GM23248 (cell line): ENCODE data around the gene ZNF474. TPM values are rescaled to one million over a fixed set of nuclear protein-coding genes. Genes with fewer than 3 reads are reported as not detected.

Experiments
- DNase-seq: peaks from one replicate; pipeline ENCODE4 v3.0.0-alpha.2; 2015
- H2AFZ ChIP-seq: fragments of 200-600 bp; sonication (generic); 2 replicates; pipeline ENCODE4 v1.6.1; 2016; ENCODE audit warnings: antibody characterized with exemption
- H3F3A ChIP-seq: fragments of 200-600 bp; sonication (generic); 2 replicates; pipeline ENCODE4 v1.6.1; 2016; ENCODE audit warnings: mild to moderate bottlenecking, antibody characterized with exemption, mixed run types; ENCODE audit not compliant: insufficient read depth
- H3K27ac ChIP-seq: fragments of 200-600 bp; sonication (generic); 2 replicates; pipeline ENCODE4 v1.5.1; 2016; ENCODE audit warnings: mild to moderate bottlenecking
- H3K27me3 ChIP-seq: fragments of 200-600 bp; sonication (generic); replicated peaks from 2 replicates; pipeline ENCODE4 v1.6.1; 2016; ENCODE audit warnings: mild to moderate bottlenecking; ENCODE audit not compliant: insufficient read depth
- H3K36me3 ChIP-seq: fragments of 200-600 bp; sonication (generic); 2 replicates; pipeline ENCODE4 v1.6.1; 2016; ENCODE audit warnings: low read depth, mild to moderate bottlenecking
- H3K4me1 ChIP-seq: fragments of 200-600 bp; sonication (generic); 2 replicates; pipeline ENCODE4 v1.6.1; 2016; ENCODE audit warnings: mild to moderate bottlenecking; ENCODE audit not compliant: insufficient read depth
- H3K4me2 ChIP-seq: fragments of 200-600 bp; sonication (generic); one replicate; pipeline ENCODE4 v1.6.1; 2016; ENCODE audit warnings: mild to moderate bottlenecking; ENCODE audit not compliant: unreplicated experiment
- H3K4me3 ChIP-seq: fragments of 200-600 bp; sonication (generic); 2 replicates; pipeline ENCODE4 v1.5.1; 2016; ENCODE audit warnings: mild to moderate bottlenecking
- H3K79me2 ChIP-seq: fragments of 200-600 bp; sonication (generic); 2 replicates; pipeline ENCODE4 v1.6.1; 2016; ENCODE audit warnings: mild to moderate bottlenecking; ENCODE audit not compliant: insufficient read depth
- H3K9ac ChIP-seq: fragments of 200-600 bp; sonication (generic); 2 replicates; pipeline ENCODE4 v1.6.1; 2016; ENCODE audit warnings: mild to moderate bottlenecking
- H3K9me2 ChIP-seq: fragments of 200-600 bp; sonication (generic); 2 replicates; pipeline ENCODE4 v1.6.1; 2016; ENCODE audit warnings: mixed run types, mild to moderate bottlenecking, moderate library complexity; ENCODE audit not compliant: insufficient read depth
- H3K9me3 ChIP-seq: fragments of 200-600 bp; sonication (generic); one replicate; pipeline ENCODE4 v1.6.1; 2017; ENCODE audit warnings: low read depth
- H4K20me1 ChIP-seq: fragments of 200-600 bp; sonication (generic); 2 replicates; pipeline ENCODE4 v1.6.0; 2016; ENCODE audit not compliant: insufficient read depth
- EZH2 ChIP-seq: fragments of 200-600 bp; sonication (generic); IDR thresholded peaks from 2 replicates; pipeline ENCODE4 v1.6.1; 2018; ENCODE audit warnings: antibody characterized with exemption, mild to moderate bottlenecking; ENCODE audit not compliant: insufficient read depth, poor library complexity, severe bottlenecking
- EZH2phosphoT487 ChIP-seq: fragments of 200-600 bp; sonication (generic); IDR thresholded peaks from 2 replicates; pipeline ENCODE4 v1.6.1; 2018; ENCODE audit warnings: antibody characterized with exemption, moderate library complexity, mild to moderate bottlenecking, low read depth; ENCODE audit not compliant: insufficient read depth
- WGBS, 2 experiments: methylation state at CpG; one replicate each; pipeline ENCODE4 v1.1.6; 2015 to 2017; ENCODE audit warnings: low lambda C conversion rate in 2 of 2, low coverage in 1 of 2; ENCODE audit errors: missing lambda C conversion rate in 2 of 2; 5-methylcytosine and 5-hydroxymethylcytosine counted together
- in situ Hi-C: fragments of 300-500 bp; cut with MboI; formaldehyde crosslinking; loops from 2 replicates; pipeline ENCODE4 v1.15.0; 2020
- polyA plus RNA-seq: library from polyadenylated mRNA; unstranded; fragments of >200 nt; fragmentation: Nextera tagmentation; extraction: Ambion mirVana; gene quantifications from 2 replicates; pipeline ENCODE4 v1.2.1, GENCODE V29; 2016
- total RNA-seq: library from RNA; depleted of rRNA; stranded (reverse); fragments of >200 nt; shearing (Covaris generic); gene quantifications from 2 replicates; pipeline ENCODE4 v1.2.3, GENCODE V29; 2014; rRNA removed

Gene ZNF474
- total RNA-seq (0.43 TPM in 1 of 2 replicates, not detected in the other), polyA plus RNA-seq (0.21 and 0.23 TPM in 2 replicates)

DNA sequence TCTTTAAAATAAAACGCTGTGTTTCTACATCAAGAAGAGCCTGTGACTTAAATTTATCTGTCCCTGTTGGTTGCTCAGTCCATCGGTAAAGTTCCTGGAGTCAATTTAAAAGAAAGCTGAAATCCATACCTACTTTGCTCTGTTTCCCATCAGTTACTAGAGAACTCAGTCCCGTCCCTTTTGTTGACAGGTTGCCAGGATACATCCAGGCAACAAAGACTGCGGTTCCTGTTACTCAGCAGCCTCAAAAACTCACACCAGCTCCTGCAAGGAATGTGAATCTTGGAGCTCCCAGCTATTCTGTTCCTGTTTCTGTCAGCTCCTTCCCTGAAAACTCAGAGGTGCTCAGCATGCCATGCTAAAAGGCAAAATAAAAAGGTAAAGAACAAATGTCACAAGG lies at the start of gene ZNF474:
Gene ZNF474 (plus strand): TSS at position 241 of the 400 bp plus-strand sequence. CDS start 22,445 bp downstream, outside the sequence.
- in situ Hi-C loops, result no loop called here
- TF ChIP-seq EZH2 (no peak), EZH2phosphoT487 (no peak)

DNA sequence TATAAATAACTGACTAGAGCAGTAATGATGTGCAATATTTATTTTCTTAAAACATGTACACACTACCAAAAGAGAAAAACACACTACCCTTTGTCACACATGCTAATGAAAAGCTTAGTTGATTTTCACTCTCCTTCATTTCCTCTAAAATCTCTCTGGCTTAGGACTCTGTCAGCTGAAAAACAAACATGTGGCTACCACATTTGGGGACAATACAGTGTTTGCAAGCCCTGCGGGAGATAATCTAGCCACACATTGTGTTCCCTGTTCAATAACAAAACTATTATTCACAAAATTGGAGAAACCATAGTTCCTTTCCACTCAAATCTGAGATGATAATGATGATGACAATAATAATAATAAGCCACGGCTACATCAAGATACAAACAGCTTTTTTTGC lies 47.8 kb upstream of the ZNF474 start:
- H3K27ac ChIP-seq, result peak overlapping the region; percentile 32
- peaks cover 28% of the 10 kb centered on the region for H3F3A ChIP-seq
- no peaks in the 10 kb centered on the region for H3K9me3 ChIP-seq
- H3K4me1 ChIP-seq, result peaks cover 26% of the 10 kb centered on the region
- no peaks in the 10 kb centered on the region for H3K36me3 ChIP-seq
- in situ Hi-C loops, result no loop called here
- peaks cover 3% of the 10 kb centered on the region; the same call in 1 of the 2 replicates for H3K9me2 ChIP-seq
- TF ChIP-seq EZH2 (no peak), EZH2phosphoT487 (no peak)
- WGBS, 2 experiments, result 14% methylated on average over 2 of the region's 2 CpGs
- peak overlapping the region; percentile 71 for H2AFZ ChIP-seq
- H3K27me3 ChIP-seq, result no peaks in the 10 kb centered on the region
- peak overlapping the region; percentile 34 for H3K4me3 ChIP-seq
- no peak for DNase-seq
- peak overlapping the region; percentile 45 for H3K9ac ChIP-seq
- no peaks in the 10 kb centered on the region for H4K20me1 ChIP-seq
- peak overlapping the region; percentile 52 for H3K4me2 ChIP-seq
- peaks cover 11% of the 10 kb centered on the region for H3K79me2 ChIP-seq

More for the DNA sequence above, at the start of gene ZNF474:
- DNase-seq, result peak; percentile 98
- no peaks in the 10 kb centered on the region for H3K27me3 ChIP-seq
- peak within 1 kb of the TSS; percentile 92 for H3K27ac ChIP-seq
- peak within 1 kb of the TSS; percentile 45 for H3K4me3 ChIP-seq
- WGBS, 2 experiments, result 0 to 1% methylated on average over 4 of the region's 4 CpGs
- peak within 1 kb of the TSS; percentile 77 for H3K9ac ChIP-seq
- no peaks in the 10 kb centered on the region for H4K20me1 ChIP-seq
- no peak within 1 kb of the TSS for H2AFZ ChIP-seq
- H3K4me1 ChIP-seq, result peaks cover 44% of the 10 kb centered on the region
- H3F3A ChIP-seq, result peaks cover 35% of the 10 kb centered on the region
- no peaks in the 10 kb centered on the region for H3K9me2 ChIP-seq
- no peaks in the 10 kb centered on the region for H3K9me3 ChIP-seq
- H3K36me3 ChIP-seq, result no peaks in the 10 kb centered on the region
- H3K79me2 ChIP-seq, result no peaks in the 10 kb centered on the region
- H3K4me2 ChIP-seq, result peak within 1 kb of the TSS; percentile 80

DNA sequence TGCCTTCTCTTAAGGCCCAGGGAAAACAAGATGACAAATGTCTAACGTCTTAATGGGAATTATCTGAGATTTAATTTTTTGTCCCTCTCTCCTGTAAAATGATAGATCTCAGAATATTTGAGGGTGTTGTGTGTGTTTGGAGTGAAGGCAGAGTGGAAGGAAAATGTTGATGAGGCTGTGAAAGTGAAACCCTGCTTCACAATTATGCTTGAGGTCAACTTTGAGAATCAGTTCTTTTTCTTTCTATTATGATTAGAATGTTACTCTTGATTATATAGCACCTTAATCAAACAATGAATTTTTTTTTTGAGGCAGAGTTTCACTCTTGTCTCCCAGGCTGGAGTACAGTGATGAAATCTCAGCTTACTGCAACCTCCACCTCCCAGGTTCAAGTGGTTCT lies 45.8 kb upstream of the ZNF474 start:
- Histone ChIP-seq H3K9me2 (peaks cover 3% of the 10 kb centered on the region; the same call in 1 of the 2 replicates), H3K4me1 (peaks cover 30% of the 10 kb centered on the region), H3K27me3 (no peaks in the 10 kb centered on the region), H3K79me2 (no peaks in the 10 kb centered on the region), H3K9me3 (no peaks in the 10 kb centered on the region), H3K36me3 (no peaks in the 10 kb centered on the region), H3K9ac (no peak overlapping the region), H3F3A (peaks cover 32% of the 10 kb centered on the region), H4K20me1 (no peaks in the 10 kb centered on the region), H3K4me3 (no peak overlapping the region), H2AFZ (no peak overlapping the region), H3K4me2 (no peak overlapping the region), H3K27ac (no peak overlapping the region)
- in situ Hi-C loops, result no loop called here
- TF ChIP-seq EZH2phosphoT487, result no peak
- TF ChIP-seq EZH2, result no peak
- DNase-seq, result no peak
- WGBS, 2 experiments, result 57 to 59% methylated on average over 1 of the region's 1 CpG

DNA sequence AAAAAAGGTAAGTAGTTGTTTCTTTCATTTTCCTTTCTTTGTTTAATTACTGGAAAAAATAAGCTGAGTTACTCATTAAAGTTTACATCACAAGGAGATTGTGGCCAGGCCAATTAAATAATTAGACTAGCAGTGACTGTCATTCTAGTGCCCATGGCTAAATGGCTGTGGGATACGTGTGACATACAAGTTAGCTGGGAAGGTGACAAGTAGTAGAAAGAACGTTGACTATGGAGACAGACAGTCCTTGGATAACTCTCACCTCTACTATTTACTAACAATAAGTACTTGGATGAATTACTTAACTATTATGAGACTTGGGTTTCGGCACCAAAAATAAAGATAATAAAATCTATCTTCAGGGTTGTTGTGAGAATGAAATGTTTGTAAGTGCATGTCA lies 44.3 kb upstream of the ZNF474 start:
- in situ Hi-C loops, result no loop called here
- DNase-seq, result no peak
- peaks cover 36% of the 10 kb centered on the region for H3F3A ChIP-seq
- H3K27me3 ChIP-seq, result no peaks in the 10 kb centered on the region
- no peaks in the 10 kb centered on the region for H3K36me3 ChIP-seq
- no peaks in the 10 kb centered on the region for H3K9me3 ChIP-seq
- H3K9ac ChIP-seq, result no peak overlapping the region
- H3K27ac ChIP-seq, result no peak overlapping the region
- peaks cover 36% of the 10 kb centered on the region for H3K4me1 ChIP-seq
- H4K20me1 ChIP-seq, result no peaks in the 10 kb centered on the region
- H3K9me2 ChIP-seq, result peaks cover 3% of the 10 kb centered on the region; the same call in 1 of the 2 replicates
- H3K79me2 ChIP-seq, result no peaks in the 10 kb centered on the region
- TF ChIP-seq EZH2phosphoT487 (no peak), EZH2 (no peak)
- WGBS, 2 experiments, result 94% methylated on average over 3 of the region's 3 CpGs
- no peak overlapping the region for H3K4me2 ChIP-seq
- no peak overlapping the region for H3K4me3 ChIP-seq
- H2AFZ ChIP-seq, result no peak overlapping the region
